GM13977 (cell line): ENCODE data around the gene TEAD1.

Experiments
- DNase-seq: peaks from one replicate; pipeline ENCODE4 v3.0.0; 2012; ENCODE audit warnings: low spot score
- in situ Hi-C: fragments of 300-500 bp; cut with MboI; formaldehyde crosslinking; loops from one replicate; pipeline ENCODE4 v1.12.0; 2022; ENCODE audit warnings: low sequenced_read_pairs, low pct_unique_long_range_greater_than_20kb, mixed read lengths, inconsistent platforms; ENCODE audit not compliant: unreplicated experiment
- TF ChIP-seq, protein P1 (sequence below): IDR thresholded peaks from 2 replicates; pipeline ENCODE4 v1.5.1; 2012; ENCODE audit warnings: mild to moderate bottlenecking, control low read depth; ENCODE audit not compliant: insufficient read depth; ENCODE audit errors: extremely low read depth, missing control alignments

The TEAD1 gene

DNA sequence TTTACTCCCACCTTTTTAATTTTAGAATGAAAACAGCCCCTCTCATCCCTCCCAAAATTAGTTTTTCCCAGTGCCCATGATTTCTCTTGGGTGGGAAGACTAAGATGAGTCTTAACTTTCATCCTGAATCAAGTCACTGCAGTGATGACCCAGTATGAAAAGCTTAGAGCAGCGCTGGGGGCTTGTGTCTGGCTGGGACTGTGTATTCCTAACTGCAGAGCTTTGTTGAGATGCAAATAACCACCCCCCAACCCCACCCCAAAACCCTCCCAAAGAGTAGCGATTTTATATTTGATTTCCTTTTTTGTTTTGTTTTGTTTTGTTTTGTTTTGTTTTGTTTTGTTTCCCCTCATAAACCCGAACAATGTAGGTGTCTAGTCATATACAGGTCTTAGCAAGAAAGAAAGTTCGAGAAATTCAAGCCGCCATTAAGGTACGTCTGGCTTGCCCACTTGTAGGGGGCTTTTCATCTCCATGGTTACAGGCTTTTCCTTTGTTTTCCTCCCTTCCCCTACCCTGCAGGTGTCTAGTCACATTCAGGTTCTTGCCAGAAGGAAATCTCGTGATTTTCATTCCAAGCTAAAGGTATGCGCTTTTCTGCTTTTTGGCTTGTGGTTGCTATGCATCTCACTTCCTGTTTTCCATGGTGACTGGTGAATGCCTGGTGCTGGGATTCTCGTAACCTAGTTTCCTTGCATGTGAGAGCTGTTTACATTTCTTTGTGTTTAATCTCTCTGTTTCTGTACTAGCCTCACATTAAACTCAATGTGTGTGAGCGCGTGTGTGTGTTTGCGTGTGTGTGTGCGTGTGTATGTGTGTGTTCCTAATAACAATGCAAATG is 190.3 kb downstream of the TEAD1 start:
- in situ Hi-C loops, result no loop called here
- TF ChIP-seq, protein P1, sequence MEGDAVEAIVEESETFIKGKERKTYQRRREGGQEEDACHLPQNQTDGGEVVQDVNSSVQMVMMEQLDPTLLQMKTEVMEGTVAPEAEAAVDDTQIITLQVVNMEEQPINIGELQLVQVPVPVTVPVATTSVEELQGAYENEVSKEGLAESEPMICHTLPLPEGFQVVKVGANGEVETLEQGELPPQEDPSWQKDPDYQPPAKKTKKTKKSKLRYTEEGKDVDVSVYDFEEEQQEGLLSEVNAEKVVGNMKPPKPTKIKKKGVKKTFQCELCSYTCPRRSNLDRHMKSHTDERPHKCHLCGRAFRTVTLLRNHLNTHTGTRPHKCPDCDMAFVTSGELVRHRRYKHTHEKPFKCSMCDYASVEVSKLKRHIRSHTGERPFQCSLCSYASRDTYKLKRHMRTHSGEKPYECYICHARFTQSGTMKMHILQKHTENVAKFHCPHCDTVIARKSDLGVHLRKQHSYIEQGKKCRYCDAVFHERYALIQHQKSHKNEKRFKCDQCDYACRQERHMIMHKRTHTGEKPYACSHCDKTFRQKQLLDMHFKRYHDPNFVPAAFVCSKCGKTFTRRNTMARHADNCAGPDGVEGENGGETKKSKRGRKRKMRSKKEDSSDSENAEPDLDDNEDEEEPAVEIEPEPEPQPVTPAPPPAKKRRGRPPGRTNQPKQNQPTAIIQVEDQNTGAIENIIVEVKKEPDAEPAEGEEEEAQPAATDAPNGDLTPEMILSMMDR, result no peak
- no peak for DNase-seq

DNA sequence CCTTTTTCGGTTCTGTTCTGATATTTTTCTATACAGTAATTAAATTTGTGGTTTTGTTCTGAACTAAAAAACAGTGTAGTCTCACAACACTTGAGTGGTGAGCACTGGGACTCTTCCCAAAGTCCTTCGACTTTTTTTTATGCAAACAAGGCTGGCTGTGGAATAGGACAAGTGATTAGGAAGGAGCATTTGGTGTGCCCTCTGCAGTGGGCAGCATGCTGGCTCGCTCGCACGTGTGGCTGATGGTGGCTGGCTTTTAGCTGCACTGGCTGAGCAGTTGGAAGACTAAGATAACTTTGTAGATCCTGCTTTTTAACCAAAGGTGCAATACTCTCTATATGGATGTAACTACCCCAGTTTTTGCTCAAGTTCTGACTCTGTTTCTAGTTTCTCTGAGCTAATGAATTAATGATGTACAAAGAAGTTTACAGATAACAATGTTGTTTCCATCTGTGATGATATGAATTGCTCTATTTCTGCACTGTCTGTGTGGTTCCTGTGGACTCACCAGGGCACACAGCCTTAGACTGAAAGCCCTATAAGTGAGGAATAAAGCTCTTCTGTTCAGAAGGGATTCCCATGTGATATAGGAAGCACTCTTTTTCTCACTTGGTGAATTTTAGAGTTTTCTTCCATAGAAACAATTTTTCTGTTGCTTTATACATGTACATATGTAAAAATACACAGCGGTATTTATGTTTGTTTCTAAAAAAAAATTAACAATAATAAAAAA is 191.8 kb downstream of the TEAD1 start:
- no peak for DNase-seq
- in situ Hi-C loops, result no loop called here
- TF ChIP-seq, protein P1, result no peak

DNA sequence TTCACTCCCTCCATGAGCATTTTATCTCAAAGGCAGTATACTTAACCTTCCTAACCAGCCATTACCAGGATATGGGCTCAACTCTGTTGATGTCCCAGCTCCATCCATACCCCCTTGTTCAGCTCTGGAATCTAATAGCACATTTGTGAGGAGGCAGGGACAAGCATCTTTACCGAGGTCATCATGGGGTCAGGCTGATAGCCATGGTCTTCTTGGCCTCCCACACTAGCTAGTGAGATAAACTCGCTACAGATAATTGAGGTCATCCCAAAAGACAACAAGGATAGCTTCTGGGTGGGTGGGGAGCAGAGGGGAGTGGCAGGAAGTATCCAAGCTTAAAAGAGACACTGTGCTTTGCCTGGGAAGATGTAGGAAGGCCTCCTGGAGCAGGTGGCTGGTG is 193.3 kb downstream of the TEAD1 start:
- no peak for DNase-seq
- TF ChIP-seq, protein P1, result no peak
- in situ Hi-C loops, result no loop called here

DNA sequence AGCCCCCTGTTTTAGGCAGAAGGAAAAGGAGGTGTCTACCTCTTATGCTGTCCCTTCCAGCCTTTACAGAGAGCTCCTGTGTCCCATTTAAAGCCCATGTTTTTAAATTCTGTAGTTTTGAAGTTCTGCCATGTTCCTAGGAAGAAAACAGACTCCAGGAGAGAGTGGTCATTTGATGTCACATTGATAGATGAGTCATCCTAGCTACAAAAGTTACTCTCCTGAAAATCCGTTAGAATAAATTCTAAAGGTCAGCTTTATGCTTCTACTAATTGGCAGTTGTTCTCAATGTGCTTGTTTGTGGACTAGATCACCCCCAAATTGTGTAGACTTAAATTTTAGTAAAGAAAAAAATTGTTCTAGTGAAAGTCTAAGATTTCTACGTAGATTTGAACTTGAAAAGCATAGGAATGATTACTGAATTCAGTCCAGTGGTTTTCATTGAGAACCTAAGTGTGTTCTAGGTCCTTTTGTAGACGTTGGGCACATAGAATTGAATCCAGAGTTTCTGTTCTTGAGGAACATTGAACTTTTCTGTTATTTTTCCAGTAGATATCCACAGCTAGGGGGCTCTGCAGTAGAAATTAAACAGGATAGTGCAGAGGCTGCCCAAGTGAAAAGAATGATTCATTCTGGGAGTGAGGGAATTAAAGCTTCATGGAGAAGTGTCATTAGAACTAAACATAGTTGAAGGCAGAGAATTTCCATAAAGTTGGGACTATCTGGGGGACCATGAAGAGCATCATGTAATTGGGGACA is 194.3 kb downstream of the TEAD1 start:
- DNase-seq, result no peak
- TF ChIP-seq, protein P1, result no peak
- in situ Hi-C loops, result no loop called here

DNA sequence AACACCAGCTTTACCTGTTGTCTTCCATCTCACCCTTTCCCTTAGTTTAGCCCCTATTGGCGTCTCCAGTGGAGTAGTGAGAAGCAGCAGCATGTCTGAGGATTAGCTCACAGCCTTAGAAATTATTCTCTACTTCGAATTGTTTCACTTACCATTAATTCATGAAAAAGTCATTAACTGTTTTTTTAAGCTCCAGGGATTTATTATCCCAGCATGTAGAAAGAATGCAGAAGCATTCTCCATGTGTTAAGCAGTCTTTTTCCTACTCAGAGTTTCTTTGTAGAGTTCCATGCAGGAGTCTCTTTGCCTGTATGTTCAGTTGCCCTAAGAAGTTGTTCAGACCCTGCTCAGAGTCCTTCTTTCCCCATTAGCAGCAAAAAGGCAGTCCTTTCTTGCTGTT is 197.0 kb downstream of the TEAD1 start:
- no peak for DNase-seq
- in situ Hi-C loops, result no loop called here
- TF ChIP-seq, protein P1, result no peak

DNA sequence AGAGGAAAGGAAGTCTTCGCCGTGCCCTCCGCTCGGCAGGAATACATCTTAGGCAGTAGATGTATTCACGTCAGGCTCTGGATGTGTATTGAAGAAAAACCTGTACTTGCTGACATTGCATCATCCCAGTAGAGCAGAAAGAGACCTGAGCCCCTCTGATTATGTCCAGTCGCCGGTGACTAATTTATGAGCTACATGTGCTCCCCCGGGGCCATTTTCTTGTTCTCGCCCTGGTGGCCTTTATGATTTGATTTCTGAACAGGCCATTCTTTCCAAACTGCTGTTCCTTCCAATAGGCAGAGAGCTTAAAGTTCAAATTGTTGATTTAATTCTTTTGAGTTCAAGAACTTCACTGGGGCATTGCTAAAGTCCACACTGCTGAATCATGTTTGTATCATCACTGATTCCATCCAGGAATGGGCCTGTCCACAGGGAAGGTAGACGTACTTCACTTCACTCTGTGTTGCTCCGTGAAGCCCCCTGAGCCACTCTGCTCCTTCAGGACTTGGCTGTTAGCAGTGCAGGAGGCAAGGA is 197.6 kb downstream of the TEAD1 start:
- in situ Hi-C loops, result no loop called here
- DNase-seq, result no peak
- TF ChIP-seq, protein P1, result no peak
